ENCODE results near the gene HLA-DOA.

HLA-DOA gene

GRCh38 chr6:32969685-32970412 lies 39.5 kb downstream of the HLA-DOA start (continued):
- peak; percentile 73 for TF ChIP-seq ZNF639 (tag by site-specific recombination; IDR thresholded peaks at IDR 0.05)
- peak; percentile 83 for TF ChIP-seq YY1 (tag by site-specific recombination; IDR thresholded peaks at IDR 0.05)
- TF ChIP-seq ZBTB7A (tag by site-specific recombination; IDR thresholded peaks at IDR 0.05; ENCODE audit: low read depth) = no peak
- TF ChIP-seq ZNF555 (tag by site-specific recombination; conservative IDR thresholded peaks at IDR 0.05) = no peak
- TF ChIP-seq ZNF404 (tag by site-specific recombination; IDR thresholded peaks at IDR 0.05) = no peak
- TF ChIP-seq ZNF423 (tag by site-specific recombination; IDR thresholded peaks at IDR 0.05) = peak; percentile 89
- TF ChIP-seq ZXDB (tag by site-specific recombination; IDR thresholded peaks at IDR 0.05) = peak; percentile 63
- TF ChIP-seq ZNF610 (tag by site-specific recombination; IDR thresholded peaks at IDR 0.05; ENCODE audit: borderline replicate concordance) = no peak
- TF ChIP-seq GLI2 (tag by site-specific recombination; IDR thresholded peaks at IDR 0.05; ENCODE audit: borderline replicate concordance, low read depth) = no peak; the same call in 1 of the 2 replicates
- peak; percentile 12; the same call in 1 of the 2 replicates for TF ChIP-seq ZNF76 (tag by site-specific recombination; IDR thresholded peaks at IDR 0.05; ENCODE audit: borderline replicate concordance, low read depth)
- TF ChIP-seq ZNF623 (tag by site-specific recombination; IDR thresholded peaks at IDR 0.05) = 0 out of 2 replicates have a peak, but pooled peaks have one; percentile 11
- TF ChIP-seq ZNF707 (tag by site-specific recombination; IDR thresholded peaks at IDR 0.05) = no peak
- no peak for TF ChIP-seq ZNF776 (tag by site-specific recombination; IDR thresholded peaks at IDR 0.05; ENCODE audit: borderline replicate concordance)
- TF ChIP-seq ZNF239 (tag by site-specific recombination; IDR thresholded peaks at IDR 0.05) = no peak; the same call in 1 of the 2 replicates
- TF ChIP-seq YY2 (tag by site-specific recombination; IDR thresholded peaks at IDR 0.05) = peak; percentile 61; the same call in 1 of the 2 replicates
- TF ChIP-seq SP3 (tag by site-specific recombination; IDR thresholded peaks at IDR 0.05) = peak; percentile 63
- no peak for TF ChIP-seq ZNF221 (tag by site-specific recombination; IDR thresholded peaks at IDR 0.05; ENCODE audit: borderline replicate concordance)
- TF ChIP-seq ZNF596 (tag by site-specific recombination; IDR thresholded peaks at IDR 0.05) = peak; percentile 20; the same call in 1 of the 2 replicates
- TF ChIP-seq ZNF549 (tag by site-specific recombination; IDR thresholded peaks at IDR 0.05) = no peak
- TF ChIP-seq ZNF24 (tag by site-specific recombination; IDR thresholded peaks at IDR 0.05) = peak; percentile 85
- peak; percentile 83; the same call in 1 of the 2 replicates for TF ChIP-seq KLF17 (tag by site-specific recombination; IDR thresholded peaks at IDR 0.05)
- TF ChIP-seq ZBTB21 (tag by site-specific recombination; IDR thresholded peaks at IDR 0.05) = no peak
- TF ChIP-seq KLF8 (tag by site-specific recombination; IDR thresholded peaks at IDR 0.05) = peak; percentile 73
- peak; percentile 58 for TF ChIP-seq TRIM28 (IDR thresholded peaks at IDR 0.05; ENCODE audit: borderline replicate concordance, low read length)
- no peak for TF ChIP-seq ZNF777 (tag by site-specific recombination; IDR thresholded peaks at IDR 0.05; ENCODE audit: borderline replicate concordance)
- TF ChIP-seq ZNF561 (tag by site-specific recombination; IDR thresholded peaks at IDR 0.05; ENCODE audit: borderline replicate concordance) = peak; percentile 23; the same call in 1 of the 2 replicates
- peak; percentile 32; the same call in 1 of the 2 replicates for TF ChIP-seq ZNF449 (tag by site-specific recombination; IDR thresholded peaks at IDR 0.05)
- 0 out of 2 replicates have a peak, but pooled peaks have one; percentile 19 for TF ChIP-seq BCL11B (tag by site-specific recombination; IDR thresholded peaks at IDR 0.05; ENCODE audit: low read depth)
- peak; percentile 8; the same call in 1 of the 2 replicates for TF ChIP-seq ZNF558 (tag by site-specific recombination; IDR thresholded peaks at IDR 0.05)
- peak; percentile 84 for TF ChIP-seq PRDM6 (tag by site-specific recombination; IDR thresholded peaks at IDR 0.05)
- TF ChIP-seq SP2 (tag by site-specific recombination; IDR thresholded peaks at IDR 0.05) = peak; percentile 67
- peak; percentile 76; the same call in 1 of the 2 replicates for TF ChIP-seq ZNF335 (tag by site-specific recombination; conservative IDR thresholded peaks at IDR 0.05)
- peak; percentile 100 for TF ChIP-seq WT1 (tag by site-specific recombination; IDR thresholded peaks at IDR 0.05)
- peak; percentile 66; the same call in 1 of the 2 replicates for TF ChIP-seq ZNF394 (tag by site-specific recombination; IDR thresholded peaks at IDR 0.05; ENCODE audit: borderline replicate concordance)
- TF ChIP-seq GLIS1 (tag by site-specific recombination; IDR thresholded peaks at IDR 0.05) = peak; percentile 96
- TF ChIP-seq ZNF664 (tag by site-specific recombination; IDR thresholded peaks at IDR 0.05) = no peak
